Hepatocyte (in vitro differentiated cells): ENCODE data around the gene OR6B3.

Experiments
- EZH2 ChIP-seq: fragments of 200-600 bp; sonication (generic); IDR thresholded peaks from 2 replicates; pipeline ENCODE4 v1.6.1; 2016; ENCODE audit warnings: antibody characterized with exemption, mild to moderate bottlenecking, borderline replicate concordance
- EZH2phosphoT487 ChIP-seq: fragments of 200-600 bp; sonication (generic); IDR thresholded peaks from one replicate; pipeline ENCODE4 v1.6.1; 2018; ENCODE audit warnings: antibody characterized with exemption, mild to moderate bottlenecking, low read depth, moderate library complexity; ENCODE audit not compliant: unreplicated experiment, severe bottlenecking
- TF ChIP-seq, protein P1 (sequence below): fragments of 200-600 bp; sonication (generic); IDR thresholded peaks from 2 replicates; pipeline ENCODE4 v1.5.1; 2016; ENCODE audit warnings: antibody characterized with exemption, mild to moderate bottlenecking; ENCODE audit not compliant: poor library complexity

DNA sequence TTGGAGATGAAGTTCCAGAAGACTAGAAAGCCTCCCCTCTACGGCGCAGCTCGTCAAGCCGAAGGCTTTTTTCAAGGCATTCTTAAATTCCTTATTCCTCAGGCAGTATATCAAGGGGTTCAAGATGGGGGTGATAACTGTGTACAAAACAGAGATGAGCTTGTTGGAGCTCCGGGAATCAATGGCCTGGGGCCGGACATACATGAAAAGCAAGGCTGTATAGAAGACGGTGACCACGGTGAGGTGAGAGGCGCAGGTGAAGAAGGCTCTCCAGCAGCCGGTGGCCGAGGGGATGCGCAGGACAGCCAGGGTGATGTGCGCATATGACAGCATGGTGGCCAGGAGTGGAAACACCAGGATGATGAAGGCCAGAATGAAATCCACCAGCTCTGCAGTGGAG, 8.2 kb downstream of the OR6B3 start:
- TF ChIP-seq, protein P1, sequence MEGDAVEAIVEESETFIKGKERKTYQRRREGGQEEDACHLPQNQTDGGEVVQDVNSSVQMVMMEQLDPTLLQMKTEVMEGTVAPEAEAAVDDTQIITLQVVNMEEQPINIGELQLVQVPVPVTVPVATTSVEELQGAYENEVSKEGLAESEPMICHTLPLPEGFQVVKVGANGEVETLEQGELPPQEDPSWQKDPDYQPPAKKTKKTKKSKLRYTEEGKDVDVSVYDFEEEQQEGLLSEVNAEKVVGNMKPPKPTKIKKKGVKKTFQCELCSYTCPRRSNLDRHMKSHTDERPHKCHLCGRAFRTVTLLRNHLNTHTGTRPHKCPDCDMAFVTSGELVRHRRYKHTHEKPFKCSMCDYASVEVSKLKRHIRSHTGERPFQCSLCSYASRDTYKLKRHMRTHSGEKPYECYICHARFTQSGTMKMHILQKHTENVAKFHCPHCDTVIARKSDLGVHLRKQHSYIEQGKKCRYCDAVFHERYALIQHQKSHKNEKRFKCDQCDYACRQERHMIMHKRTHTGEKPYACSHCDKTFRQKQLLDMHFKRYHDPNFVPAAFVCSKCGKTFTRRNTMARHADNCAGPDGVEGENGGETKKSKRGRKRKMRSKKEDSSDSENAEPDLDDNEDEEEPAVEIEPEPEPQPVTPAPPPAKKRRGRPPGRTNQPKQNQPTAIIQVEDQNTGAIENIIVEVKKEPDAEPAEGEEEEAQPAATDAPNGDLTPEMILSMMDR, result no peak
- TF ChIP-seq EZH2, result no peak
- TF ChIP-seq EZH2phosphoT487, result no peak
